ENCODE measurements around the gene PPP1R16B.

The PPP1R16B gene

GRCh38 chr20:38828514-38829295, 23.2 kb downstream of the PPP1R16B start:
- peaks cover 33 to 63% of the 10 kb centered on the region in 2 experiments for H3K27me3 ChIP-seq (ENCODE audit: control insufficient read depth in 1 of 2, insufficient read depth in 1 of 2, low read length in 2 of 2)

GRCh38 chr20:38829296-38829875, 23.9 kb downstream of the PPP1R16B start:
- H2BK15ac ChIP-seq (ENCODE audit: low read depth, poor library complexity, severe bottlenecking), result no peak overlapping the region
- no peak overlapping the region for H3K4me3 ChIP-seq (ENCODE audit: insufficient read depth in 1 of 2, low read depth in 1 of 2, low read length in 2 of 2)
- no peak overlapping the region for H3K4ac ChIP-seq (ENCODE audit: low read depth in 1 of 2, low read length in 2 of 2)
- H2BK12ac ChIP-seq (ENCODE audit: low read length in 2 of 2), result no peak overlapping the region
- WGBS, result 86% methylated on average over 6 of the region's 7 CpGs
- no peak overlapping the region for H3K14ac ChIP-seq (ENCODE audit: low read length in 2 of 2)
- H3K9ac ChIP-seq (ENCODE audit: low read length), result no peak overlapping the region
- H2AFZ ChIP-seq (ENCODE audit: low read depth, low read length), result no peak overlapping the region
- no peak overlapping the region for H3K18ac ChIP-seq (ENCODE audit: low read depth in 1 of 2, low read length in 2 of 2)
- H2AK5ac ChIP-seq (ENCODE audit: low read length, severe bottlenecking), result no peak overlapping the region
- no peak overlapping the region for H4K91ac ChIP-seq (ENCODE audit: low read length)
- no peak overlapping the region for H2BK5ac ChIP-seq (ENCODE audit: low read depth, low read length, poor library complexity, severe bottlenecking)
- no peak overlapping the region for H3K27ac ChIP-seq (ENCODE audit: low read length, poor library complexity, severe bottlenecking)
- DNase-seq, result no peak
- H3K9me3 ChIP-seq (ENCODE audit: control insufficient read depth, low read length), result no peaks in the 10 kb centered on the region
- H3K27me3 ChIP-seq (ENCODE audit: control insufficient read depth in 1 of 2, insufficient read depth in 1 of 2, low read length in 2 of 2), result peaks cover 31 to 58% of the 10 kb centered on the region in 2 experiments
- no peak overlapping the region for H3K4me2 ChIP-seq (ENCODE audit: low read length, poor library complexity, severe bottlenecking)
- H3K4me1 ChIP-seq (ENCODE audit: control insufficient read depth, insufficient read depth, low read depth, low read length), result peaks cover 10% of the 10 kb centered on the region
- H2BK120ac ChIP-seq (ENCODE audit: low read depth, low read length), result no peak overlapping the region
- H3K79me1 ChIP-seq (replicated peaks; ENCODE audit: low read length, poor library complexity, severe bottlenecking), result no peaks in the 10 kb centered on the region
- H3K23ac ChIP-seq (ENCODE audit: low read length in 2 of 2), result no peak overlapping the region
- H4K8ac ChIP-seq (ENCODE audit: low read length), result no peak overlapping the region
- H3K36me3 ChIP-seq (ENCODE audit: control insufficient read depth in 1 of 2, insufficient read depth in 2 of 2, low read depth in 1 of 2, low read length in 2 of 2), result no peaks in the 10 kb centered on the region

More at GRCh38 chr20:38828514-38829295, 23.2 kb downstream of the PPP1R16B start:
- no peak overlapping the region for H3K4me2 ChIP-seq (ENCODE audit: low read length, poor library complexity, severe bottlenecking)
- H4K8ac ChIP-seq (ENCODE audit: low read length), result no peak overlapping the region
- no peak overlapping the region for H2BK5ac ChIP-seq (ENCODE audit: low read depth, low read length, poor library complexity, severe bottlenecking)
- no peak overlapping the region for H2BK120ac ChIP-seq (ENCODE audit: low read depth, low read length)
- no peak overlapping the region for H2AFZ ChIP-seq (ENCODE audit: low read depth, low read length)
- no peaks in the 10 kb centered on the region for H3K36me3 ChIP-seq (ENCODE audit: control insufficient read depth in 1 of 2, insufficient read depth in 2 of 2, low read depth in 1 of 2, low read length in 2 of 2)
- no peak for DNase-seq
- no peak overlapping the region for H2AK5ac ChIP-seq (ENCODE audit: low read length, severe bottlenecking)
- H3K4me1 ChIP-seq (ENCODE audit: control insufficient read depth, insufficient read depth, low read depth, low read length), result peaks cover 10% of the 10 kb centered on the region
- 79% methylated on average over 6 of the region's 6 CpGs for WGBS
- no peak overlapping the region for H3K9ac ChIP-seq (ENCODE audit: low read length)
- H2BK12ac ChIP-seq (ENCODE audit: low read length in 2 of 2), result no peak overlapping the region
- no peak overlapping the region for H4K91ac ChIP-seq (ENCODE audit: low read length)
- no peak overlapping the region for H2BK15ac ChIP-seq (ENCODE audit: low read depth, poor library complexity, severe bottlenecking)
- no peak overlapping the region for H3K4ac ChIP-seq (ENCODE audit: low read depth in 1 of 2, low read length in 2 of 2)
- H3K9me3 ChIP-seq (ENCODE audit: control insufficient read depth, low read length), result no peaks in the 10 kb centered on the region
- no peak overlapping the region for H3K27ac ChIP-seq (ENCODE audit: low read length, poor library complexity, severe bottlenecking)
- no peak overlapping the region for H3K18ac ChIP-seq (ENCODE audit: low read depth in 1 of 2, low read length in 2 of 2)
- H3K23ac ChIP-seq (ENCODE audit: low read length in 2 of 2), result no peak overlapping the region
- no peak overlapping the region for H3K4me3 ChIP-seq (ENCODE audit: insufficient read depth in 1 of 2, low read depth in 1 of 2, low read length in 2 of 2)
- no peak overlapping the region for H3K14ac ChIP-seq (ENCODE audit: low read length in 2 of 2)
- H3K79me1 ChIP-seq (replicated peaks; ENCODE audit: low read length, poor library complexity, severe bottlenecking), result no peaks in the 10 kb centered on the region

DNA sequence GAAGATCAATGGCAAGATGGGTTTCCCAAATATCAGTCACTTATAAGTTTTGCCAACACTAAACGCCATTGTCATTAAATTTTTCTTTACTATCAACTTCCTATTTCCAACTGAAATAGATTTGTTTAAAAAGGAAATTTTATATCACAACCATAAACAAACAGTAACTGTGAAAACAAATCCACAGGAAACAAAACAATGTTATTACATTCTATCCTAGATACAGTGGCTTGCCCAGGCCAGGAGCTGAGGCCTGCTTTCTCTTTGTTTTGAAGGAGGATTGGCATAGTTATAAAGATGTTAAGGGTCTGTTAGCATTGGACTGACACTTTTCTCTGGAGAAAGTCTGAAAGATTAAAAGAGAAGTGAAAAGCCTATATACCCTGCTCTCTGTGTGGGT, 24.9 kb downstream of the PPP1R16B start:
- no peak overlapping the region for H4K8ac ChIP-seq (ENCODE audit: low read length)
- H3K9ac ChIP-seq (ENCODE audit: low read length), result no peak overlapping the region
- H2BK5ac ChIP-seq (ENCODE audit: low read depth, low read length, poor library complexity, severe bottlenecking), result no peak overlapping the region
- peaks cover 24 to 54% of the 10 kb centered on the region in 2 experiments for H3K27me3 ChIP-seq (ENCODE audit: control insufficient read depth in 1 of 2, insufficient read depth in 1 of 2, low read length in 2 of 2)
- H3K18ac ChIP-seq (ENCODE audit: low read depth in 1 of 2, low read length in 2 of 2), result no peak overlapping the region
- H2BK15ac ChIP-seq (ENCODE audit: low read depth, poor library complexity, severe bottlenecking), result no peak overlapping the region
- H3K36me3 ChIP-seq (ENCODE audit: control insufficient read depth in 1 of 2, insufficient read depth in 2 of 2, low read depth in 1 of 2, low read length in 2 of 2), result no peaks in the 10 kb centered on the region
- H2AK5ac ChIP-seq (ENCODE audit: low read length, severe bottlenecking), result no peak overlapping the region
- H3K4me1 ChIP-seq (ENCODE audit: control insufficient read depth, insufficient read depth, low read depth, low read length), result peaks cover 10% of the 10 kb centered on the region
- H3K14ac ChIP-seq (ENCODE audit: low read length in 2 of 2), result no peak overlapping the region
- H4K91ac ChIP-seq (ENCODE audit: low read length), result no peak overlapping the region
- H3K27ac ChIP-seq (ENCODE audit: low read length, poor library complexity, severe bottlenecking), result no peak overlapping the region
- H3K9me3 ChIP-seq (ENCODE audit: control insufficient read depth, low read length), result no peaks in the 10 kb centered on the region
- H3K4ac ChIP-seq (ENCODE audit: low read depth in 1 of 2, low read length in 2 of 2), result no peak overlapping the region
- no peak overlapping the region for H3K4me3 ChIP-seq (ENCODE audit: insufficient read depth in 1 of 2, low read depth in 1 of 2, low read length in 2 of 2)
- no peak overlapping the region for H3K4me2 ChIP-seq (ENCODE audit: low read length, poor library complexity, severe bottlenecking)
- WGBS, result 60% methylated on average over 1 of the region's 1 CpG
- H3K23ac ChIP-seq (ENCODE audit: low read length in 2 of 2), result no peak overlapping the region
- no peaks in the 10 kb centered on the region for H3K79me1 ChIP-seq (replicated peaks; ENCODE audit: low read length, poor library complexity, severe bottlenecking)
- no peak overlapping the region for H2BK12ac ChIP-seq (ENCODE audit: low read length in 2 of 2)
- no peak for DNase-seq
- no peak overlapping the region for H2AFZ ChIP-seq (ENCODE audit: low read depth, low read length)
- H2BK120ac ChIP-seq (ENCODE audit: low read depth, low read length), result no peak overlapping the region

- H2AFZ ChIP-seq (ENCODE audit: low read depth, low read length), result no peak overlapping the region
- peaks cover 20 to 48% of the 10 kb centered on the region in 2 experiments for H3K27me3 ChIP-seq (ENCODE audit: control insufficient read depth in 1 of 2, insufficient read depth in 1 of 2, low read length in 2 of 2)
- no peak overlapping the region for H3K4me3 ChIP-seq (ENCODE audit: insufficient read depth in 1 of 2, low read depth in 1 of 2, low read length in 2 of 2)
- H3K9me3 ChIP-seq (ENCODE audit: control insufficient read depth, low read length), result no peaks in the 10 kb centered on the region
- H3K4me2 ChIP-seq (ENCODE audit: low read length, poor library complexity, severe bottlenecking), result no peak overlapping the region
- H3K14ac ChIP-seq (ENCODE audit: low read length in 2 of 2), result no peak overlapping the region
- H3K27ac ChIP-seq (ENCODE audit: low read length, poor library complexity, severe bottlenecking), result no peak overlapping the region
- H3K4me1 ChIP-seq (ENCODE audit: control insufficient read depth, insufficient read depth, low read depth, low read length), result peaks cover 5% of the 10 kb centered on the region
- H3K9ac ChIP-seq (ENCODE audit: low read length), result no peak overlapping the region
- H3K4ac ChIP-seq (ENCODE audit: low read depth in 1 of 2, low read length in 2 of 2), result no peak overlapping the region
- H2BK5ac ChIP-seq (ENCODE audit: low read depth, low read length, poor library complexity, severe bottlenecking), result no peak overlapping the region
- H4K8ac ChIP-seq (ENCODE audit: low read length), result no peak overlapping the region
- 90% methylated on average over 11 of the region's 11 CpGs for WGBS
- H3K36me3 ChIP-seq (ENCODE audit: control insufficient read depth in 1 of 2, insufficient read depth in 2 of 2, low read depth in 1 of 2, low read length in 2 of 2), result peaks cover 0 to 2% of the 10 kb centered on the region in 2 experiments
- H2AK5ac ChIP-seq (ENCODE audit: low read length, severe bottlenecking), result no peak overlapping the region
- no peak overlapping the region for H3K23ac ChIP-seq (ENCODE audit: low read length in 2 of 2)
- no peak for DNase-seq
- no peak overlapping the region for H2BK15ac ChIP-seq (ENCODE audit: low read depth, poor library complexity, severe bottlenecking)
- H3K18ac ChIP-seq (ENCODE audit: low read depth in 1 of 2, low read length in 2 of 2), result no peak overlapping the region
- no peak overlapping the region for H2BK120ac ChIP-seq (ENCODE audit: low read depth, low read length)
- no peak overlapping the region for H2BK12ac ChIP-seq (ENCODE audit: low read length in 2 of 2)
- H3K79me1 ChIP-seq (replicated peaks; ENCODE audit: low read length, poor library complexity, severe bottlenecking), result no peaks in the 10 kb centered on the region
- H4K91ac ChIP-seq (ENCODE audit: low read length), result no peak overlapping the region
These were observed 25.7 kb downstream of the PPP1R16B start for GRCh38 chr20:38831049-38831691.
